Endodermal cell (in vitro differentiated cells): ENCODE data around the gene SLC26A11. TPM values are rescaled to one million over a fixed set of nuclear protein-coding genes. Genes with fewer than 3 reads are reported as not detected.
"Not testable (repeated sequence)": the region's sequence is repeated elsewhere in the genome, so short reads cannot be mapped to it uniquely, and the experiment has no call there.

Source experiments
- DNase-seq: peaks from one replicate; pipeline ENCODE4 v3.0.0-alpha.2; 2017
- H3K27ac ChIP-seq: 2 replicates; pipeline ENCODE4 v1.5.1; 2013; ENCODE audit warnings: mild to moderate bottlenecking, low read depth, low read length, moderate library complexity
- H3K27me3 ChIP-seq: 2 replicates; pipeline ENCODE4 v1.6.1; 2013; ENCODE audit warnings: mild to moderate bottlenecking, low read length, moderate library complexity; ENCODE audit not compliant: insufficient read depth, control insufficient read depth, poor library complexity, severe bottlenecking
- H3K36me3 ChIP-seq: 2 replicates; pipeline ENCODE4 v1.7.0; 2013; ENCODE audit warnings: mild to moderate bottlenecking, low read length, moderate library complexity; ENCODE audit not compliant: control insufficient read depth, insufficient read depth
- H3K4me1 ChIP-seq: one replicate; pipeline ENCODE4 v1.7.0; 2013; ENCODE audit warnings: low read length; ENCODE audit not compliant: control insufficient read depth, insufficient read depth
- H3K4me3 ChIP-seq: 2 replicates; pipeline ENCODE4 v1.5.1; 2013; ENCODE audit warnings: mild to moderate bottlenecking, low read length, moderate library complexity
- H3K9ac ChIP-seq: 2 replicates; pipeline ENCODE4 v1.6.1; 2013; ENCODE audit warnings: mild to moderate bottlenecking, low read length, moderate library complexity; ENCODE audit not compliant: poor library complexity, severe bottlenecking; ENCODE audit errors: extremely low read depth
- H3K9me3 ChIP-seq: 2 replicates; pipeline ENCODE4 v1.6.1; 2013; ENCODE audit warnings: mild to moderate bottlenecking, low read length, moderate library complexity; ENCODE audit not compliant: control insufficient read depth
- H3K27ac Mint-ChIP-seq: 2 replicates; pipeline ENCODE4 v1.8.0; 2020; ENCODE audit warnings: mixed read lengths
- H3K27me3 Mint-ChIP-seq: 2 replicates; pipeline ENCODE4 v1.8.0; 2021; ENCODE audit warnings: mild to moderate bottlenecking, mixed read lengths; ENCODE audit not compliant: insufficient read depth
- H3K36me3 Mint-ChIP-seq: 2 replicates; pipeline ENCODE4 v1.8.0; 2020; ENCODE audit warnings: low read depth, mixed read lengths
- H3K4me1 Mint-ChIP-seq: 2 replicates; pipeline ENCODE4 v1.8.0; 2020; ENCODE audit warnings: mixed read lengths
- H3K4me3 Mint-ChIP-seq: 2 replicates; pipeline ENCODE4 v1.8.0; 2020; ENCODE audit warnings: mild to moderate bottlenecking, moderate library complexity, mixed read lengths
- H3K9me3 Mint-ChIP-seq: 2 replicates; pipeline ENCODE4 v1.8.0; 2020; ENCODE audit warnings: mild to moderate bottlenecking, mixed read lengths
- CTCF ChIP-seq: fragments of 200-600 bp; sonication (generic); conservative IDR thresholded peaks from 2 replicates; pipeline ENCODE4 v1.5.0; 2021; ENCODE audit warnings: antibody characterized with exemption, mild to moderate bottlenecking
- WGBS, 2 experiments: methylation state at CpG; one replicate each; pipeline versions ENCODE4 v1.1.5 to v1.1.7; 2013; ENCODE audit warnings: missing lambda C conversion rate in 2 of 2, mixed read lengths in 1 of 2; ENCODE audit not compliant: insufficient coverage in 1 of 2, insufficient read length in 1 of 2; 5-methylcytosine and 5-hydroxymethylcytosine counted together
- total RNA-seq, 2 donors: library from RNA; stranded (reverse); fragmentation: NEBNext Ultra II Directional in 1 of 2; extraction: Animal tissue kit (Norgen Biotek cat#: 25700) in 1 of 2; gene quantifications; 2 replicates in 1 of 2; 3 replicates in 1 of 2; pipeline ENCODE4 v1.2.1, GENCODE V29; 2021

Gene SLC26A11
- total RNA-seq, 2 donors from 2014 or later, result 43.7 to 48.2 TPM

- Histone ChIP-seq H3K9ac (no peak overlapping the region), H3K9me3 (no peaks in the 10 kb centered on the region), H3K4me1 (no peaks in the 10 kb centered on the region), H3K27me3 (no peaks in the 10 kb centered on the region), H3K36me3 (no peaks in the 10 kb centered on the region), H3K4me3 (no peak overlapping the region), H3K27ac (no peak overlapping the region)
- Mint-ChIP-seq H3K36me3 (peaks cover 4% of the 10 kb centered on the region), H3K27me3 (no peaks in the 10 kb centered on the region), H3K27ac (no peak overlapping the region), H3K4me1 (peaks cover 6% of the 10 kb centered on the region), H3K4me3 (no peak overlapping the region), H3K9me3 (no peaks in the 10 kb centered on the region)
- TF ChIP-seq CTCF, result no peak
- no peak for DNase-seq
- 95 to 97% methylated on average over 7 of the region's 7 CpGs for WGBS, 2 experiments
Measured at GRCh38 chr17:80196652-80197051, 23.6 kb upstream of the SLC26A11 start.

- H3K4me3 Mint-ChIP-seq, result no peak overlapping the region
- Histone ChIP-seq H3K27ac (no peak overlapping the region), H3K36me3 (no peaks in the 10 kb centered on the region), H3K4me3 (no peak overlapping the region), H3K9me3 (no peaks in the 10 kb centered on the region), H3K27me3 (no peaks in the 10 kb centered on the region), H3K4me1 (no peaks in the 10 kb centered on the region), H3K9ac (no peak overlapping the region)
- peaks cover 4% of the 10 kb centered on the region for H3K36me3 Mint-ChIP-seq
- H3K27me3 Mint-ChIP-seq, result no peaks in the 10 kb centered on the region
- no peak for TF ChIP-seq CTCF
- 60 to 89% methylated on average over 2 to 27 of the region's 27 CpGs for WGBS, 2 experiments
- no peak overlapping the region for H3K27ac Mint-ChIP-seq
- peak; percentile 78 for DNase-seq
- no peaks in the 10 kb centered on the region for H3K9me3 Mint-ChIP-seq
- peaks cover 6% of the 10 kb centered on the region for H3K4me1 Mint-ChIP-seq
Measured at GRCh38 chr17:80198144-80198661, 22.0 kb upstream of the SLC26A11 start.

GRCh38 chr17:80199295-80199694 lies 20.9 kb upstream of the SLC26A11 start:
- not testable (repeated sequence) for H3K9me3 Mint-ChIP-seq, H3K27ac ChIP-seq, H3K36me3 ChIP-seq, H3K4me1 ChIP-seq, H3K4me3 ChIP-seq, H3K4me1 Mint-ChIP-seq, H3K27me3 Mint-ChIP-seq, H3K27me3 ChIP-seq, H3K27ac Mint-ChIP-seq, H3K36me3 Mint-ChIP-seq, H3K9me3 ChIP-seq, H3K4me3 Mint-ChIP-seq, DNase-seq, H3K9ac ChIP-seq
- 92 to 100% methylated on average over 2 to 6 of the region's 6 CpGs for WGBS, 2 experiments

- H3K36me3 Mint-ChIP-seq, result peaks cover 4% of the 10 kb centered on the region
- no peak overlapping the region for H3K4me3 Mint-ChIP-seq
- no peaks in the 10 kb centered on the region for H3K4me1 ChIP-seq
- H3K9ac ChIP-seq, result no peak overlapping the region
- H3K27ac ChIP-seq, result no peak overlapping the region
- H3K4me1 Mint-ChIP-seq, result peaks cover 6% of the 10 kb centered on the region
- H3K36me3 ChIP-seq, result no peaks in the 10 kb centered on the region
- H3K27me3 Mint-ChIP-seq, result no peaks in the 10 kb centered on the region
- H3K27ac Mint-ChIP-seq, result no peak overlapping the region
- no peak overlapping the region for H3K4me3 ChIP-seq
- no peak for DNase-seq
- no peaks in the 10 kb centered on the region for H3K9me3 Mint-ChIP-seq
- no peaks in the 10 kb centered on the region for H3K9me3 ChIP-seq
- 92 to 95% methylated on average over 14 to 15 of the region's 15 CpGs for WGBS, 2 experiments
- TF ChIP-seq CTCF, result no peak
- no peaks in the 10 kb centered on the region for H3K27me3 ChIP-seq
Measured at GRCh38 chr17:80201446-80201845, 18.8 kb upstream of the SLC26A11 start.
